SK-N-SH treated with all-trans-retinoic acid at 6 μM for 48 hours (cell line): Measurements from ENCODE around the gene CDK5RAP2.

Experiments
- ATAC-seq: fragments of 200-7000 bp; cut with Tn5 transposase; 3 replicates; pipeline ENCODE4 v1.9.1; 2020; ENCODE audit warnings: mild to moderate bottlenecking, moderate library complexity
- ARNTL ChIP-seq: fragments of 450-650 bp; formaldehyde crosslinking; IDR thresholded peaks from 2 replicates; pipeline ENCODE4 v1.5.0; 2020; ENCODE audit warnings: low read depth, mild to moderate bottlenecking, moderate library complexity, borderline replicate concordance
- BACH2 ChIP-seq: fragments of 250-450 bp; sonication (Bioruptor Pico); IDR thresholded peaks from 2 replicates; pipeline ENCODE4 v1.9.0; 2021; ENCODE audit warnings: mild to moderate bottlenecking, borderline replicate concordance
- CSDC2 ChIP-seq: fragments of 250-450 bp; sonication (Bioruptor Pico); IDR thresholded peaks from 2 replicates; pipeline ENCODE4 v1.5.0; 2020; ENCODE audit warnings: mild to moderate bottlenecking, moderate library complexity
- ESRRG ChIP-seq: fragments of 250-450 bp; sonication (Bioruptor Pico); IDR thresholded peaks from 2 replicates; pipeline ENCODE4 v1.6.1; 2021; ENCODE audit warnings: mild to moderate bottlenecking
- GLIS3 ChIP-seq: fragments of 250-450 bp; sonication (Bioruptor Pico); IDR thresholded peaks from 2 replicates; pipeline ENCODE4 v1.5.0; 2020; ENCODE audit warnings: mild to moderate bottlenecking, moderate library complexity
- ISL1 ChIP-seq: fragments of 250-450 bp; sonication (Bioruptor Pico); IDR thresholded peaks from 2 replicates; pipeline ENCODE4 v2.1.2; 2022; ENCODE audit warnings: mild to moderate bottlenecking, moderate library complexity
- OSR1 ChIP-seq: fragments of 250-450 bp; sonication (Bioruptor Pico); IDR thresholded peaks from 2 replicates; pipeline ENCODE4 v1.8.0; 2022; ENCODE audit warnings: moderate library complexity, mild to moderate bottlenecking, inconsistent platforms
- PPARA ChIP-seq: fragments of 250-450 bp; sonication (Bioruptor Pico); IDR thresholded peaks from 2 replicates; pipeline ENCODE4 v1.5.0; 2020; ENCODE audit warnings: mild to moderate bottlenecking, borderline replicate concordance
- RARB ChIP-seq: fragments of 250-450 bp; sonication (Bioruptor Pico); IDR thresholded peaks from 2 replicates; pipeline ENCODE4 v1.8.0; 2021; ENCODE audit warnings: mild to moderate bottlenecking, moderate library complexity
- SNAI2 ChIP-seq: fragments of 250-450 bp; sonication (Bioruptor Pico); IDR thresholded peaks from 2 replicates; pipeline ENCODE4 v1.5.0; 2020; ENCODE audit warnings: mild to moderate bottlenecking, moderate library complexity
- TCF4 ChIP-seq: fragments of 250-450 bp; sonication (Bioruptor Pico); IDR thresholded peaks from 2 replicates; pipeline ENCODE4 v1.8.0; 2021; ENCODE audit warnings: mild to moderate bottlenecking, moderate library complexity, borderline replicate concordance
- TOX ChIP-seq: fragments of 250-450 bp; sonication (Bioruptor Pico); IDR thresholded peaks from 2 replicates; pipeline ENCODE4 v1.8.0; 2021; ENCODE audit warnings: mild to moderate bottlenecking, moderate library complexity, borderline replicate concordance
- ZC3H10 ChIP-seq: fragments of 250-450 bp; sonication (Bioruptor Pico); IDR thresholded peaks from 2 replicates; pipeline ENCODE4 v1.5.1; 2021; ENCODE audit warnings: mild to moderate bottlenecking, moderate library complexity
- ZFP3 ChIP-seq: fragments of 250-450 bp; sonication (Bioruptor Pico); IDR thresholded peaks from 2 replicates; pipeline ENCODE4 v1.5.0; 2020; ENCODE audit warnings: mild to moderate bottlenecking, moderate library complexity
- ZFP30 ChIP-seq: fragments of 450-650 bp; formaldehyde crosslinking; IDR thresholded peaks from 2 replicates; pipeline ENCODE4 v1.5.0; 2022; ENCODE audit warnings: mild to moderate bottlenecking, moderate library complexity
- ZNF565 ChIP-seq: fragments of 450-650 bp; formaldehyde crosslinking; conservative IDR thresholded peaks from 2 replicates; pipeline ENCODE4 v1.5.0; 2020; ENCODE audit warnings: low read depth, mild to moderate bottlenecking, moderate library complexity
- ZNF70 ChIP-seq: fragments of 450-650 bp; formaldehyde crosslinking; IDR thresholded peaks from 2 replicates; pipeline ENCODE4 v1.5.0; 2020; ENCODE audit warnings: mild to moderate bottlenecking, moderate library complexity
- ZNF8 ChIP-seq: fragments of 450-650 bp; formaldehyde crosslinking; IDR thresholded peaks from 2 replicates; pipeline ENCODE4 v1.5.0; 2020; ENCODE audit warnings: mild to moderate bottlenecking, moderate library complexity
- TF ChIP-seq, protein P1 (sequence below): fragments of 250-450 bp; sonication (Bioruptor Pico); IDR thresholded peaks from 2 replicates; pipeline ENCODE4 v1.5.1; 2020; ENCODE audit warnings: low read depth, mild to moderate bottlenecking, moderate library complexity
- TF ChIP-seq, protein P2 (sequence below): fragments of 250-450 bp; sonication (Bioruptor Pico); IDR thresholded peaks from 2 replicates; pipeline ENCODE4 v1.8.0; 2021; ENCODE audit warnings: low read depth, mild to moderate bottlenecking, moderate library complexity, borderline replicate concordance
- TF ChIP-seq, protein P3 (sequence below): fragments of 250-450 bp; sonication (Bioruptor Pico); IDR thresholded peaks from 2 replicates; pipeline ENCODE4 v1.5.0; 2020; ENCODE audit warnings: mild to moderate bottlenecking, moderate library complexity
- TF ChIP-seq, protein P4 (sequence below): fragments of 250-450 bp; sonication (Bioruptor Pico); IDR thresholded peaks from 2 replicates; pipeline ENCODE4 v1.8.0; 2020; ENCODE audit warnings: mild to moderate bottlenecking, moderate library complexity, borderline replicate concordance

Gene CDK5RAP2

DNA sequence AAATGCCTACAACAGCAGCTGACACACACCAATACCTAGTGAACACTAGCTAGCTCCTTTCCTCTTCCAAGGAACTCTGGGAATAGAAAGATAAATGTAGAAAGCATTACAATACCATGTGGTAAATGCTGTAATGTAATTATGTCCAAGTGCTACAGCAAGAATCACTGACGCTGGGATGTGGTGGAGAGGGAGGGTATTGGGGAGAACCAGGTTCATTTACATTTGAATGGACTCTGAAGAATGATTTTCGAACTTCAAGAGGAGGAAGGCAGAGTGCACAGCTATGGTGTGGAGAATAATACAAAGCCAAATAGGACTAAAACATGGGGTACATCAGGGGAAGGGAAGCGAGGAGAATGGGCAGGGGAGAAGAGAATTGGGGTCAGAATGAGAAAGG, 158.0 kb downstream of the CDK5RAP2 start:
- no peak for ATAC-seq
- TF ChIP-seq ISL1 (no peak), ESRRG (CRISPR knock-in tag) (no peak), ZFP3 (CRISPR knock-in tag) (no peak), PPARA (CRISPR knock-in tag) (no peak), ZNF8 (CRISPR knock-in tag) (no peak), ZFP30 (no peak), TCF4 (no peak), TOX (CRISPR knock-in tag) (no peak), OSR1 (CRISPR knock-in tag) (no peak), ZNF565 (CRISPR knock-in tag) (no peak), ARNTL (CRISPR knock-in tag) (no peak), ZC3H10 (CRISPR knock-in tag) (no peak), SNAI2 (no peak), RARB (CRISPR knock-in tag) (no peak)

DNA sequence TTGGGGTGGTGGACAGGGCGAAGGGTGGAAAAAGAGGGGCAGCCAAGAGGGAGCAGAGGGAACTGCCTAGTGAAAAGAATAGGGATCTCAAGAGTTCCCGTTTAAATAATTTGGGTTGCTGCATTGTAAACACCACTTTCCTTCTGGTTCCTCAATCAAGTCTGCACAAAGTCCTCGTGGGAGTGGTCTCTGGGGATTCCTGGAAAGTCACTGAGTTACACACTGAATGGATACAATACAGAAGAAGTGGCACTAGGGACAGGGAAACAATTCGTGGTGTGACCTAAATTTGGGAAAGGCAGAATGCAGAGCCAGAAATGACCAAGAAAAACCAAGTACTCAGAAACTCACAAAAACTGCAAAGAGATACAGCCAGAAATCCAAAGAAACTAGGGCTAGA, 161.7 kb downstream of the CDK5RAP2 start:
- ATAC-seq = no peak
- TF ChIP-seq ESRRG (CRISPR knock-in tag) (no peak), ZFP30 (no peak), ZNF8 (CRISPR knock-in tag) (no peak), TCF4 (no peak), GLIS3 (CRISPR knock-in tag) (no peak)

DNA sequence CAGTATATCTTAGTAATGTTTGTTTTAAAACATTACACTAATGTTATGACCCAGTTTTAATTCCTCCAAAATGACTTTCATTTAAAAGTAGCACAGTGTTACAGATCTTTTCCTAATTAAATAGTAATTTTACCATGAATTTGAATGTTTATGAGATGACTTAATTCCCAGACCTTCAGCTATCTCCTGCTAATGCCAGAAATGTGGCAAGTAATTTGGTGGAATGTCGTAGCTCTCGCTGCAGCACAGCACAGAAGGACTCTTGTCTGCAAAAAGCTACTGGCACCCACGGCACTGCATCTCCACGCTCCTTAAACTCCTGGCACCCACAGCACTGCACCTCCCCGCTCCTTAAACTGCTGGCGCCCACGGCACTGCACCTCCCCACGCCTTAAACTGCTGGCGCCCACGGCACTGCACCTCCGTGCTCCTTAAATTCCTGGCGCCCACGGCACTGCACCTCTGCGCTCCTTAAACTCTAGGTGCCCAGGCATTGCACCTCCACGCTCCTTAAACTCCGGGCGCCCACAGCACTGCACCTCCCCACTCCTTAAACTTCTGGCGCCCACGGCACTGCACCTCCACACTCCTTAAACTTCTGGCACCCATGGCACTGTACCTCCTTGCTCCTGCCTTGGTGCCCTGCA, 163.1 kb downstream of the CDK5RAP2 start:
- ATAC-seq = no peak
- TF ChIP-seq ZNF70 (CRISPR knock-in tag) (no peak), SNAI2 (no peak), ZNF565 (CRISPR knock-in tag) (no peak), CSDC2 (no peak), RARB (CRISPR knock-in tag) (no peak), PPARA (CRISPR knock-in tag) (no peak), GLIS3 (CRISPR knock-in tag) (no peak), ZFP30 (no peak), ZNF8 (CRISPR knock-in tag) (no peak), ARNTL (CRISPR knock-in tag) (no peak), TOX (CRISPR knock-in tag) (no peak), BACH2 (CRISPR knock-in tag) (no peak), OSR1 (CRISPR knock-in tag) (no peak), ZFP3 (CRISPR knock-in tag) (no peak)
- TF ChIP-seq, protein P1, sequence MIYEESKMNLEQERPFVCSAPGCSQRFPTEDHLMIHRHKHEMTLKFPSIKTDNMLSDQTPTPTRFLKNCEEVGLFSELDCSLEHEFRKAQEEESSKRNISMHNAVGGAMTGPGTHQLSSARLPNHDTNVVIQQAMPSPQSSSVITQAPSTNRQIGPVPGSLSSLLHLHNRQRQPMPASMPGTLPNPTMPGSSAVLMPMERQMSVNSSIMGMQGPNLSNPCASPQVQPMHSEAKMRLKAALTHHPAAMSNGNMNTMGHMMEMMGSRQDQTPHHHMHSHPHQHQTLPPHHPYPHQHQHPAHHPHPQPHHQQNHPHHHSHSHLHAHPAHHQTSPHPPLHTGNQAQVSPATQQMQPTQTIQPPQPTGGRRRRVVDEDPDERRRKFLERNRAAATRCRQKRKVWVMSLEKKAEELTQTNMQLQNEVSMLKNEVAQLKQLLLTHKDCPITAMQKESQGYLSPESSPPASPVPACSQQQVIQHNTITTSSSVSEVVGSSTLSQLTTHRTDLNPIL = no peak
- TF ChIP-seq, protein P2, sequence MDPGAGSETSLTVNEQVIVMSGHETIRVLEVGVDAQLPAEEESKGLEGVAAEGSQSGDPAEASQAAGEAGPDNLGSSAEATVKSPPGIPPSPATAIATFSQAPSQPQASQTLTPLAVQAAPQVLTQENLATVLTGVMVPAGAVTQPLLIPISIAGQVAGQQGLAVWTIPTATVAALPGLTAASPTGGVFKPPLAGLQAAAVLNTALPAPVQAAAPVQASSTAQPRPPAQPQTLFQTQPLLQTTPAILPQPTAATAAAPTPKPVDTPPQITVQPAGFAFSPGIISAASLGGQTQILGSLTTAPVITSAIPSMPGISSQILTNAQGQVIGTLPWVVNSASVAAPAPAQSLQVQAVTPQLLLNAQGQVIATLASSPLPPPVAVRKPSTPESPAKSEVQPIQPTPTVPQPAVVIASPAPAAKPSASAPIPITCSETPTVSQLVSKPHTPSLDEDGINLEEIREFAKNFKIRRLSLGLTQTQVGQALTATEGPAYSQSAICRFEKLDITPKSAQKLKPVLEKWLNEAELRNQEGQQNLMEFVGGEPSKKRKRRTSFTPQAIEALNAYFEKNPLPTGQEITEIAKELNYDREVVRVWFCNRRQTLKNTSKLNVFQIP (CRISPR knock-in tag) = no peak
- TF ChIP-seq, protein P3, sequence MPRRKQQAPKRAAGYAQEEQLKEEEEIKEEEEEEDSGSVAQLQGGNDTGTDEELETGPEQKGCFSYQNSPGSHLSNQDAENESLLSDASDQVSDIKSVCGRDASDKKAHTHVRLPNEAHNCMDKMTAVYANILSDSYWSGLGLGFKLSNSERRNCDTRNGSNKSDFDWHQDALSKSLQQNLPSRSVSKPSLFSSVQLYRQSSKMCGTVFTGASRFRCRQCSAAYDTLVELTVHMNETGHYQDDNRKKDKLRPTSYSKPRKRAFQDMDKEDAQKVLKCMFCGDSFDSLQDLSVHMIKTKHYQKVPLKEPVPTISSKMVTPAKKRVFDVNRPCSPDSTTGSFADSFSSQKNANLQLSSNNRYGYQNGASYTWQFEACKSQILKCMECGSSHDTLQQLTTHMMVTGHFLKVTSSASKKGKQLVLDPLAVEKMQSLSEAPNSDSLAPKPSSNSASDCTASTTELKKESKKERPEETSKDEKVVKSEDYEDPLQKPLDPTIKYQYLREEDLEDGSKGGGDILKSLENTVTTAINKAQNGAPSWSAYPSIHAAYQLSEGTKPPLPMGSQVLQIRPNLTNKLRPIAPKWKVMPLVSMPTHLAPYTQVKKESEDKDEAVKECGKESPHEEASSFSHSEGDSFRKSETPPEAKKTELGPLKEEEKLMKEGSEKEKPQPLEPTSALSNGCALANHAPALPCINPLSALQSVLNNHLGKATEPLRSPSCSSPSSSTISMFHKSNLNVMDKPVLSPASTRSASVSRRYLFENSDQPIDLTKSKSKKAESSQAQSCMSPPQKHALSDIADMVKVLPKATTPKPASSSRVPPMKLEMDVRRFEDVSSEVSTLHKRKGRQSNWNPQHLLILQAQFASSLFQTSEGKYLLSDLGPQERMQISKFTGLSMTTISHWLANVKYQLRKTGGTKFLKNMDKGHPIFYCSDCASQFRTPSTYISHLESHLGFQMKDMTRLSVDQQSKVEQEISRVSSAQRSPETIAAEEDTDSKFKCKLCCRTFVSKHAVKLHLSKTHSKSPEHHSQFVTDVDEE (CRISPR knock-in tag) = no peak
- TF ChIP-seq, all 23 proteins: peak for 0

DNA sequence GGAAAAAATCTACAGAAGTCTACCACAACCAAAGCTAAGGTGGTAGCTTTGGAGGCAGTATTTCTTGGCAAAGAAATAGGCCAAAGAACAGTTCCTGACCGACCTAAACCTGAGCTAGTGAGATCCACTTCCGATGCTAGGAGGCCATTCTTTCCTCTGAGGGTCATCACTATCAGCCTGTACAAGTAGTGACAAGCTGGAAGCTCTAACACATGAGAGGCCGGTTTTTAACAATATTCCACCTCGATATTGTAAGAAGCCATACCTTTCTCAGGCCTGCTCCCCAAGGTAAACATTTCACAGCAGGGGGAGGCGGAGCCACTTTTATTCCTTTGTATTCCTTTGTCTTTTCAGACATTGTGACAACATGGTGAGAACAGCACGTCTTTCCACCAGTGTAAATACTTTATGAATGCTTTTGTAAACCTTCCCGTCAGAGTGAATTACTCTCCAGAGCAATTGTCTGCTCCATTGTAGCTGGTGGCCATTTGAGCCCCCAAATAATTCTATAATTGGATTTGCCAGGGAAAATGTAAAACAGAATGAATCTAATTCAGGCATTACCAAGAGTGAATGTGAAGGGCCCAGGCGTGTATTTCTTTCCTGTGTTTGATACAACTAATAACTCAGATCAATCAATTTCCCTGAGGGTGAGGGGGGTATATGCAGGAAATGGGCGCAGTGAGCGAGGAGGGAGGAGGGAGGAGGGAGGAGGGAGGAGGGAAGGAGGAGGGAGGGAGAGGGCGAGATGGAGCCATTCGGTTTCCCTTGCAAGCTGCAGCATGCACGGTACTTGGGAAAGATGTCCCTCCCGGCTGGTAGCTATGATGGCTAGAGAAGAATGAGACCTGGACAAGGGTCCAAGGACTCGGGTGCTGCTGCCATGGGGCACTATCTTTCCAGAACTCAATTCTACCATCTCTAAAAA, 166.6 kb downstream of the CDK5RAP2 start:
- ATAC-seq = no peak
- no peak for TF ChIP-seq OSR1 (CRISPR knock-in tag)
- TF ChIP-seq ZFP30 = no peak
- TF ChIP-seq, protein P3 (CRISPR knock-in tag) = no peak
- TF ChIP-seq SNAI2 = no peak
- TF ChIP-seq TCF4 = no peak
- no peak for TF ChIP-seq ARNTL (CRISPR knock-in tag)
- TF ChIP-seq BACH2 (CRISPR knock-in tag) = no peak
- no peak for TF ChIP-seq ZNF8 (CRISPR knock-in tag)
- TF ChIP-seq, protein P4, sequence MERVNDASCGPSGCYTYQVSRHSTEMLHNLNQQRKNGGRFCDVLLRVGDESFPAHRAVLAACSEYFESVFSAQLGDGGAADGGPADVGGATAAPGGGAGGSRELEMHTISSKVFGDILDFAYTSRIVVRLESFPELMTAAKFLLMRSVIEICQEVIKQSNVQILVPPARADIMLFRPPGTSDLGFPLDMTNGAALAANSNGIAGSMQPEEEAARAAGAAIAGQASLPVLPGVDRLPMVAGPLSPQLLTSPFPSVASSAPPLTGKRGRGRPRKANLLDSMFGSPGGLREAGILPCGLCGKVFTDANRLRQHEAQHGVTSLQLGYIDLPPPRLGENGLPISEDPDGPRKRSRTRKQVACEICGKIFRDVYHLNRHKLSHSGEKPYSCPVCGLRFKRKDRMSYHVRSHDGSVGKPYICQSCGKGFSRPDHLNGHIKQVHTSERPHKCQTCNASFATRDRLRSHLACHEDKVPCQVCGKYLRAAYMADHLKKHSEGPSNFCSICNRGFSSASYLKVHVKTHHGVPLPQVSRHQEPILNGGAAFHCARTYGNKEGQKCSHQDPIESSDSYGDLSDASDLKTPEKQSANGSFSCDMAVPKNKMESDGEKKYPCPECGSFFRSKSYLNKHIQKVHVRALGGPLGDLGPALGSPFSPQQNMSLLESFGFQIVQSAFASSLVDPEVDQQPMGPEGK (CRISPR knock-in tag) = no peak
